Measurements from ENCODE around the gene SEC14L2. TPM values are rescaled to one million over a fixed set of nuclear protein-coding genes. Genes with fewer than 3 reads are reported as not detected.

Gene SEC14L2
- total and polyA plus RNA-seq, 5 donors = 1.6 to 5.5 (median 3.3) TPM

GRCh38 chr22:30361916-30362650 lies 34.7 kb upstream of the SEC14L2 start:
- DNase-seq = no peak
- ATAC-seq = no peak
- Histone ChIP-seq H3K27me3 (ENCODE audit: control insufficient read depth, insufficient read depth) (no peaks in the 10 kb centered on the region), H3K9me3 (ENCODE audit: control insufficient read depth, low read length) (no peaks in the 10 kb centered on the region), H3K4me3 (ENCODE audit: low read length) (no peak overlapping the region), H3K4me1 (ENCODE audit: control insufficient read depth, insufficient read depth, low read length) (no peaks in the 10 kb centered on the region), H3K27ac (ENCODE audit: low read length) (no peak overlapping the region)
- intact Hi-C loops (cut with DNase I) = no loop called here
- WGBS = 85% methylated on average over 10 of the region's 10 CpGs

- no peak for DNase-seq
- H3K27me3 ChIP-seq (ENCODE audit: control insufficient read depth, insufficient read depth) = no peaks in the 10 kb centered on the region
- no peaks in the 10 kb centered on the region for H3K9me3 ChIP-seq (ENCODE audit: control insufficient read depth, low read length)
- intact Hi-C loops (cut with DNase I) = no loop called here
- ATAC-seq = no peak
- WGBS = 80% methylated on average over 7 of the region's 7 CpGs
- no peak overlapping the region for H3K4me3 ChIP-seq (ENCODE audit: low read length)
- H3K4me1 ChIP-seq (ENCODE audit: control insufficient read depth, insufficient read depth, low read length) = no peaks in the 10 kb centered on the region
- H3K27ac ChIP-seq (ENCODE audit: low read length) = no peak overlapping the region
Measured at GRCh38 chr22:30362651-30363281, 34.1 kb upstream of the SEC14L2 start.

DNA sequence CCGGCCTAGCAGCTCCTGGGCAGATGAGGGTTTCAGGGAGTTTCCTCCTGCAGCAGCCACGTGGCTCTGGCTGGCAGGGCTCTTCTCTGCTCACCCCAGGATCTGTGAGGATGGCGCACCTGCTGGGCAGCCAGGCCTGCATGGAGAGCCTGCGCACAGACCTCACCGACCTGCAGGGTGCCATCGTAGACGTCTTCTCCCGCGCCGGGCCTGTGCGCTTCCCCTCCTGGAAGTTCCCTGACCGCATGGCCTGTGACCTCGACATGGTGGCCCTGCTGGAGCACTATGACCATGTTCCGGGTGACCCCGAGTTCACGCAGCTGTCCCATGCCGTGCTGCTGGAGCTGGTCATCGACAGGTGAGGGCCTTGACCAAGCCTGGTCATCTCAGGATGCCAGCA lies 30.9 kb upstream of the SEC14L2 start:
- no peak for ATAC-seq
- Histone ChIP-seq H3K27me3 (ENCODE audit: control insufficient read depth, insufficient read depth) (no peaks in the 10 kb centered on the region), H3K9me3 (ENCODE audit: control insufficient read depth, low read length) (no peaks in the 10 kb centered on the region), H3K27ac (ENCODE audit: low read length) (no peak overlapping the region), H3K4me1 (ENCODE audit: control insufficient read depth, insufficient read depth, low read length) (no peaks in the 10 kb centered on the region), H3K4me3 (ENCODE audit: low read length) (no peak overlapping the region)
- intact Hi-C loops (cut with DNase I) = no loop called here
- 95% methylated on average over 18 of the region's 18 CpGs for WGBS
- DNase-seq = no peak

- Histone ChIP-seq H3K9me3 (ENCODE audit: control insufficient read depth, low read length) (no peaks in the 10 kb centered on the region), H3K27ac (ENCODE audit: low read length) (no peak overlapping the region), H3K4me1 (ENCODE audit: control insufficient read depth, insufficient read depth, low read length) (no peaks in the 10 kb centered on the region), H3K27me3 (ENCODE audit: control insufficient read depth, insufficient read depth) (no peaks in the 10 kb centered on the region), H3K4me3 (ENCODE audit: low read length) (no peak overlapping the region)
- no peak for DNase-seq
- ATAC-seq = no peak
- intact Hi-C loops (cut with DNase I) = no loop called here
- WGBS = 93% methylated on average over 9 of the region's 9 CpGs
Measured at GRCh38 chr22:30368420-30368819, 28.4 kb upstream of the SEC14L2 start.

GRCh38 chr22:30370641-30371230 lies 26.1 kb upstream of the SEC14L2 start:
- DNase-seq (no peak), ATAC-seq (no peak)
- Histone ChIP-seq H3K27ac (ENCODE audit: low read length) (no peak overlapping the region), H3K27me3 (ENCODE audit: control insufficient read depth, insufficient read depth) (no peaks in the 10 kb centered on the region), H3K9me3 (ENCODE audit: control insufficient read depth, low read length) (no peaks in the 10 kb centered on the region), H3K4me1 (ENCODE audit: control insufficient read depth, insufficient read depth, low read length) (no peaks in the 10 kb centered on the region), H3K4me3 (ENCODE audit: low read length) (no peak overlapping the region)
- WGBS = 69% methylated on average over 19 of the region's 19 CpGs
- intact Hi-C loops (cut with DNase I) = no loop called here

DNA sequence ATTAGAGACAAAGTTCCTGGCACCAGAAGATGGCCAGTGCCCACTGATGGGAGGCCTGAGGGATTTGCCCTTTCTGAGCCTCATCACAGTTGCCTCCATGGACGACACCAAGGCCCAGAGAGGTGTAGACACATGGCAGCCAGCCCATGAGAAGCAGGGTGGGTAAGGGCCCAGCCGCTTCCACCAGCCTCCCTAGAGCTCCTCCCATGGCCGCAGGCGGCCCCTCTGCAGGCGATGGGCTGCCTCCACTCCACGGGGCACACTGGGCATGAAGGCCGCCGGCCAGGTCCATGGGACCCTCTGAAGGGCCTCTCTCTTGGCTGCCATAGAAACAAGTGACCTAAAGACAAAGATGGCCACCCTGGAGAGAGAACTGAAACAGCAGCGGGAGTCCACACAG lies 25.5 kb upstream of the SEC14L2 start:
- intact Hi-C loops (cut with DNase I) = no loop called here
- 90% methylated on average over 9 of the region's 9 CpGs for WGBS
- no peaks in the 10 kb centered on the region for H3K27me3 ChIP-seq (ENCODE audit: control insufficient read depth, insufficient read depth)
- no peak overlapping the region for H3K4me3 ChIP-seq (ENCODE audit: low read length)
- H3K9me3 ChIP-seq (ENCODE audit: control insufficient read depth, low read length) = no peaks in the 10 kb centered on the region
- H3K27ac ChIP-seq (ENCODE audit: low read length) = no peak overlapping the region
- DNase-seq = no peak
- ATAC-seq = no peak
- no peaks in the 10 kb centered on the region for H3K4me1 ChIP-seq (ENCODE audit: control insufficient read depth, insufficient read depth, low read length)

- Histone ChIP-seq H3K27ac (ENCODE audit: low read length) (no peak overlapping the region), H3K27me3 (ENCODE audit: control insufficient read depth, insufficient read depth) (no peaks in the 10 kb centered on the region), H3K9me3 (ENCODE audit: control insufficient read depth, low read length) (no peaks in the 10 kb centered on the region), H3K4me3 (ENCODE audit: low read length) (no peak overlapping the region), H3K4me1 (ENCODE audit: control insufficient read depth, insufficient read depth, low read length) (no peaks in the 10 kb centered on the region)
- WGBS = 74% methylated on average over 13 of the region's 13 CpGs
- ATAC-seq (no peak), DNase-seq (no peak)
- intact Hi-C loops (cut with DNase I) = no loop called here
Measured at GRCh38 chr22:30371981-30372380, 24.8 kb upstream of the SEC14L2 start.

GRCh38 chr22:30372915-30373314 lies 23.9 kb upstream of the SEC14L2 start:
- no peaks in the 10 kb centered on the region for H3K27me3 ChIP-seq (ENCODE audit: control insufficient read depth, insufficient read depth)
- no peak for ATAC-seq
- no peaks in the 10 kb centered on the region for H3K4me1 ChIP-seq (ENCODE audit: control insufficient read depth, insufficient read depth, low read length)
- H3K4me3 ChIP-seq (ENCODE audit: low read length) = no peak overlapping the region
- intact Hi-C loops (cut with DNase I) = no loop called here
- WGBS = 61% methylated on average over 8 of the region's 8 CpGs
- H3K27ac ChIP-seq (ENCODE audit: low read length) = no peak overlapping the region
- DNase-seq = no peak
- no peaks in the 10 kb centered on the region for H3K9me3 ChIP-seq (ENCODE audit: control insufficient read depth, low read length)

DNA sequence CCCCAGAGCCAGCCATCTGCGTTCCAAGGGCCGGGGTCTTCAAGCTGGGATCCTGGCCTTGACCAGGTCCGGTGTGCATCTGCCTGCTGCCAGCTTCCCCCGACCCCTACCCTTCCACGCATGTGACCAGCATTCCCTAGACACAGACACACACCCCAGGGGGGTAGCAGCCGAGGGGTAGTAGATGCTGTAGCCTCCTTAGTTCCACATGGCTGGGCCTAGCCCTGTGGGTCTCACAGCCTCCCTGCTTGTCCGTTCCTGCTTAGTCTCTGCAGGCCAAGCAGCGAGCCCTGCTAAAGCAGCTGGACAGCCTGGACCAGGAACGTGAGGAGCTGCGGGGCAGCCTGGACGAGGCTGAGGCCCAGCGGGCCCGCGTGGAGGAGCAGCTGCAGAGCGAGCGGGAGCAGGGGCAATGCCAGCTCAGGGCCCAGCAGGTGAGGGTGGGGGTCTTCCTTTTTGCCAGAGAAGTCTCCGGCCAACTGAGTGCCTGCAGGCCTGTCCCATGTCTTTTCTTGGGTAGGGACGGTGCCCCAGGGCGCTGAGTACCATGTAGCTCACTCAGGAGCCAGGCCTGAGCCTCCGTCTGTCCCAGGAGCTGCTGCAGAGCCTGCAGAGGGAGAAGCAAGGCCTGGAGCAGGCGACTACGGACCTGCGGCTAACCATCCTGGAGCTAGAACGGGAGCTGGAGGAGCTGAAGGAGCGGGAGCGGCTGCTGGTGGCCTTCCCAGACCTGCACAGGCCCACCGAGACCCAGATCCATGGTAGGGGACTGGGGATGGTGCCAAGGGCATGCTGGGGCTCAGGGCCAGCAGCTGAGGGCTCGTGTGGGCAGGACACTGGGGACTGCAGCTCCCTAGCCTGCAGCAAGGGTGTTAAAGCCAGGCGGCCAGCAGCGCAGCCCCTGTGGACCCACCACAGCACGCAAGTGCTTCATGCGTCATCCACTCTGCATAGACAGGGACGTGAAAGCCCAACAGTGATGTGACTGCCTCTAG lies 23.2 kb upstream of the SEC14L2 start:
- Histone ChIP-seq H3K27me3 (ENCODE audit: control insufficient read depth, insufficient read depth) (no peaks in the 10 kb centered on the region), H3K9me3 (ENCODE audit: control insufficient read depth, low read length) (no peaks in the 10 kb centered on the region), H3K27ac (ENCODE audit: low read length) (no peak overlapping the region), H3K4me1 (ENCODE audit: control insufficient read depth, insufficient read depth, low read length) (no peaks in the 10 kb centered on the region), H3K4me3 (ENCODE audit: low read length) (no peak overlapping the region)
- ATAC-seq (peak in 1 of 2 donors; percentile 2), DNase-seq (peak in 1 of 3 donors; percentile 38)
- 83% methylated on average over 33 of the region's 33 CpGs for WGBS
- intact Hi-C loops (cut with DNase I) = no loop called here

- H3K4me3 ChIP-seq (ENCODE audit: low read length) = no peak overlapping the region
- peak in 1 of 2 donors; percentile 22 for ATAC-seq
- intact Hi-C loops (cut with DNase I) = no loop called here
- WGBS = 85% methylated on average over 13 of the region's 13 CpGs
- H3K4me1 ChIP-seq (ENCODE audit: control insufficient read depth, insufficient read depth, low read length) = no peaks in the 10 kb centered on the region
- H3K9me3 ChIP-seq (ENCODE audit: control insufficient read depth, low read length) = no peaks in the 10 kb centered on the region
- peak in 1 of 3 donors; percentile 26 for DNase-seq
- H3K27me3 ChIP-seq (ENCODE audit: control insufficient read depth, insufficient read depth) = no peaks in the 10 kb centered on the region
- H3K27ac ChIP-seq (ENCODE audit: low read length) = no peak overlapping the region
Measured at GRCh38 chr22:30375312-30375849, 21.4 kb upstream of the SEC14L2 start.
